Measurements from ENCODE around the gene ARID5B.

ARID5B gene

GRCh38 chr10:62056219-62056618, 154.7 kb downstream of the ARID5B start:
- DNase-seq, result no peak

DNA sequence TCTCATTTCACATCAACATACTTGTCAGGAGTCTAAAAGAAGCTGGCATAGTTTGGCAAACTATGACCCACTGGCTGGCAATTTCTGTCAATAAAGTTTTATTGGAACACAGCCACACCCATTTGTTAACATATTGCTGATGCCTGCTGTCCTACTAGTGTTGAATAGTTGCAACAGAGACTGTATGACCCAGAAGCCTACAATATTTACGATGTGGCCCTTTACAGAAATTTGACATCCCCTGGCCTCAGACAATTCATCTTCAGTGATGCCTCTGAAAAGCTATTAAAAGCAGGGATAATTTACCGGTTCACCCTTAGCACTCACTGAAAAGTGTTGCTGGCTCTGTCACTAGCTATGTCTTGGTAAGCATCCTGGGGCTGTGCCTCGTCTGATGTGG, 155.2 kb downstream of the ARID5B start:
- DNase-seq, result no peak

DNA sequence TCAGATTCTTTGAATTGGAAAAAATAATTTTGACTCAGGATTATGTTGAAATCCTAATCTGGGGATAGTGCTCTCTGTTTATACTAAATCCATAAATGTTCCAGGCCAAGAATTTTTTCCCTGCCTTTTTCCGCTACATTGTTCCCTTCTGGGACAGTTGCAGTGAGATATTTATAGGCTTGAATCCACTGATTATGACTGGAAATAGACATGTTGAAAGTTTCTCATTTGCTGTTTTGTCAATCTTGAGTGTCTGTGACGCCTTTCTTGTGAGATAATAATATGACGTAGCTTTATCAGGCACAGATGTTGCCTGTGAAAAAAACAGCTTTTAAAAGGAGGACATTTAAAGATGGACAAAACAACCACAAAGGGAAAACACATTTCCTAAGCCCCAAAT, 155.9 kb downstream of the ARID5B start:
- DNase-seq, result no peak

GRCh38 chr10:62057850-62058249, 156.4 kb downstream of the ARID5B start:
- DNase-seq, result no peak

GRCh38 chr10:62058476-62058875, 157.0 kb downstream of the ARID5B start:
- no peak for DNase-seq

DNA sequence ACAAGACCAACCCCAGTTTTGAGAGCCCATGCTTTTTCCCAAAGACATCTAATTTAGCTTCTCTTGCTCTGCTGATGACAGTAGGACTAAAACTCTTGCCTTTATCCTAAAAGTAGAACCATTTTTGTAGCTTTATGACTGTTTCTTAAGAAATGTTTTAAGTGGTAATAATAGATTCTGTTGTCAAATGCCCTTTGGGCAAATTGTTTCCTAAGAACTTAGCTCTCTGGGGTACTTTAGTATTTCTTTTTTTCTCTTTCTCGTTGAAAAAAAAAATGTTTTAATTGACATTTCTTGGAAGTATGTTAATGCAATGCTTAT, 157.4 kb downstream of the ARID5B start:
- no peak for DNase-seq

DNA sequence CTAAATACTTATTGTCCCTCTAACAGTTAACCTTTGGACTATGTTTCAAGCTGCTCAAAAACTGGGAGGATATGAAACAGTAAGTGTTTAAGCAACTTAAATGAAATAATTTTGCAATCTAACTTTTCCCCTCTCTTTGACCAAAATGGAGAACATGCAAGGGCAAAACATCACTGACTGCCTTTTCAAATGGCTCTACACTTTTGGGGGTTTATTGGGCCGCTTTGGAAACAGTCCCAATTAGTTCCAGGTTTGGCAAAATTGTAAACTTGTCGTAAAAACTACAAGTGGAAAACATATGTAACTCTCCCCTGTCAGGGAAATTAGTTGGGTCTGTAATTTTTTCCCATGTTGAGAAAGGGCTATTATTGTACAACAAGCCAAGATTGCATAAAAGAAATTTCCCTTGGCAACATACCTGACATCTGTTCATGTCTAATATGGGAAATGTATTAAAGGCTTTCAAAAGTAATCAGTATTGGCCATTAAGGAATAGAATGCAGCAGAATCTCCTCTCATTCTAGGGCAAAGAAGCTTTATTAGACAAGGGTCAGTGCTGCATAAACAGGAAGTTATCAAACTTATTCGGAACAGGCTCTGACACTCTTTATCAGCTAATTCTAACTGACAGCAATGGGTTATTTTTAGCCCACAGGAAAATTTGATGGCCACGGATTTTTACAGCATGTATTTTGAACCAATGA, 157.9 kb downstream of the ARID5B start:
- no peak for DNase-seq

DNA sequence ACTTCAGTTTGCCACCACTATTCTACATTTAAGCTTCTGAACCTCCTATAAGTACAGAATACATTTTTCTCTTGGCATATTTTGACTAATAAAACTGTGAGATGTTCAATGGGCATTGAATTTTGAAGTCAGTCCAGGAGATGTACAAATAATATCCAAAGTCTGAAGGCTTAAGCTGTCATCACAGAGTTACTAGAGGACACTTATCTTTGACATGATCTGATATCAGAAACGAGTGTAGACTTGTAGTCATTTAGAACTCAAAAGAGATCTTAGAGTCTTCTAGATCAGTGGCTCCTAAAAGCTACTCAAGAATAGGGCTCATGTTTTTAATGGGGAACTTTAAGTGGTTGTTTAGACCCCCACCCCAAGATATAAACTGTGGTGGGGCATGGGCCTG, 160.5 kb downstream of the ARID5B start:
- no peak for DNase-seq

DNA sequence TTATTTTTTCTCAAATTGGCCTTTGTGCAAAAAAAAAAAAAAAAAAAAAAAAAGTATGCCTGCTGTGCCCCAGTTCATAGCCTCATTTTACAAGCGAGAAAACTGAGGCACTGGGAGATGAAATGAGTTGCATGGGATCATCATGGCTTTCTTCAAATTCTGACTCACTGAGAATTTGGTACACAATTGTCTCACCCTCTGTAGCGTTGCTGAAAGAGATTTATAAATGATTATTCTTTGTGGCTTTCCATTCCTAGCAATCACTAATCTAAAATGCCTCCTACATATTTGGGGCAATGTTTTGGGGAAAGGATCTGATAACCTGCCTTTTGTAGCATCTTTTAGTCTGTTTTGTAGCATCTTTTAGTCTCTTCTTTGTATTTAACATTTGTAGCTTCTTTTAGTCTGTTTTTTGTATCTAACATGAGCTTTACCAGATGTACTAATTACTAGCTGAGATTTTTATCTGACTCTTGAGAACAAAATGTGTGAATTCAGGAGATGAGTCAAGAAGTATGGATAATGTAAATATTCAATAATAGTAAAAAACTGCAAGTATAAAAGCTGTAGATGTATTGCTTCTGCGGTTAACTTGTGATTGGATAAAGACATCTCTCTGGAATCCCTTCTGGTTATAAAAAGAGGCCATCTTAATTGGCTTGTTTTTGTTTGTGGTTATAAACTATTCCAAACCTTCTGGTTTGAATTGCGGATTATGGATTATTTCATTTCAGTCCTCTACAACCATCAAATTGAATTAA, 161.4 kb downstream of the ARID5B start:
- no peak for DNase-seq

DNA sequence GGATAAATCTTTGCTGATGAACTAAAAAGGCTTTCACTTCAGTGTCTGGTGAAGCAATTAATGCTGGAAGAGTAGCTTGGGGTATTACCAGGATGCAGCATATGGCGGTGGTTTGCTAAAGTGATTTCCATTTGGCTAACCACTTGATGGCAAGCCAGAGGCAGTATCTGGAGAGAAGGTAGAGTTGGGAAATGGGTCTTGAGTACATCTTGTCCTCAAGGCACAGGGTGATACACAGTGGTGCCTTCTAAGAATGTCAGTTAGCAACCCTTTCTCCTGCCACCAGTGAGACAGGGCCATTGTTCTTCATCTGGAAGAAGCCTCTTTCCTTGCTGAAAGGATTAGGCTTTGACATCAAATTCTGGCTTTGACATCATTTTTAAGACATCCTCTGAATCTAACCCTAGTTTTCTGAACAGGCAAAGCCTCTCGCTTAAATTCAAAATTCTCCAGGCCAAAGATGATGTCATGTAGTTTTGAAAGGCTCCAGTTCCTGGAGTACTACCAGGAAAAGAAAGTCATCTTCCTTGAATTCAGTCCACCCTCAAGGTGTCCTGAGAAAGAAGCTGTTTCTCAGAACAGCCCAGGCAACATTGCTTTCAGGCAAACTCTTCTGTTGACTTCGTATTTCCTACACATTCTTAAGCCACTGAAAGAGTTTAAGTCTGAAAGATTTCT, 162.4 kb downstream of the ARID5B start:
- DNase-seq, result no peak

DNA sequence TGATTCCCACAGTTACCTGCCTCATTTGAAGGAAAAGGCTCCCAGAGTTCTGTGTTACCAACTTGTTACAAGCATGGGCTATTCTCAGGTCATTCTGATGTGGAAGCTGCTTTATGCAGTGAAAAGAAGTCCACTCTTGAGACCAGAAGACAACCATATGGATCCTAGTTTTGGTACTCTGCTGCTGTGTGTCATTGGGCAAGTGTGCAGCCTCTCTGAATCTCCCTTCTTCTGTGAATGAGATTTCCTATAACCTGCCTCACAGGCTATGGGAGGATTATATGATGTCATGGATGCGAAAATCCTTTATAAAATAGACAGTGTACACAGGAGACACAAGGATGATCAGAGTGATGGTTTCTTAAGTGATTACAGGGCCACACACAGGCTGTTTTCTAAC, 166.1 kb downstream of the ARID5B start:
- DNase-seq, result no peak

DNA sequence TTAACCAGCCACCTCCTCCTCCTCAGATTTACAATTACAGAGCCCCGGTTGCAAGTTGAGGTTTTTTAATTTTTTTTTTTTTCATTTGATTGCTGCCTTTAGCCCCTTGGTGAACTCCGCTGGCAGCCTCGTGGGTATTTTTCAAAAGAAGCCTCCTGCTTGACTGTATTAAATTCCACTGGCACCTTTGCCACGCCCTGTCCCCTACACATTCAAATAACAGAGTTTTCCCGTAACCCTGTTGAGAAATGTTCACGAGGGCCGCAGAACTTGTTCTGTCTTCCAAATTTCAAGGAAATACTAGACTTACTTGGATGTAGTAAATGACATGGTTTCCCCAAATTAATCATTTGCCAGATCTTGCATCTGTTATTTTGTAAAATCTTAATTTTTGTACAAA, 167.0 kb downstream of the ARID5B start:
- no peak for DNase-seq

DNA sequence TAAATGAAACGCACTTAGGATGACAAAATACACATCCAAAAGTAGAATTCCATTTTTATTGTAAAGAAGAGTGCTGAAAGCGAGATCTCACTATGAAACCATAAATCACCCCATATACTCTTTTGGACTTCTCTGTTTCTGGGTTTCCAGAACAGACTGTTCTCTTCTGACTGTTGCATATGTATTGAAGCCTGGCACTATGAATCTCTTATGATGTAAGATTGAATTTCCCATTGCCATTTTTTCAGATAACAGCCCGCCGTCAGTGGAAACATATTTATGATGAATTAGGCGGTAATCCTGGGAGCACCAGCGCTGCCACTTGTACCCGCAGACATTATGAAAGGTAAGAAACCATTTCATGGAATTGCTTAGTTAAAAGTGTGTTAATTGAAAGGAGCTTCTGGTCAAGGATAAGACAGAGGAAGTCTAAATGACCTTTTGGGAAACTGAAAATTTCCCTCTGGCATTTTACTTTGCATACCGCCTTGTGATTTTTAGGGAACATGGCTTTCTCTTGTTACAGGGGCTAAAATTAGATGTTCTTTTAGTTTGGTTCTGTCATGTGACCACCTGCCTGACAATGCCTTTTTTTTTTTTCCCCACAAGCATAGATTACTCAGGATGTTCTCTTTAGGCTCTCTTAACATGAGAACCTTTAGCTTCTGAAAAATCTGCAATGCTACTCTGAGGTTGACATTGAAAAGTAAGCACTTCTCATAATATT, 168.1 kb downstream of the ARID5B start:
- DNase-seq, result no peak

- no peak for DNase-seq
Measured at GRCh38 chr10:62071846-62072281, 170.4 kb downstream of the ARID5B start.

- DNase-seq, result no peak
Measured at GRCh38 chr10:62072901-62073300, 171.4 kb downstream of the ARID5B start.

DNA sequence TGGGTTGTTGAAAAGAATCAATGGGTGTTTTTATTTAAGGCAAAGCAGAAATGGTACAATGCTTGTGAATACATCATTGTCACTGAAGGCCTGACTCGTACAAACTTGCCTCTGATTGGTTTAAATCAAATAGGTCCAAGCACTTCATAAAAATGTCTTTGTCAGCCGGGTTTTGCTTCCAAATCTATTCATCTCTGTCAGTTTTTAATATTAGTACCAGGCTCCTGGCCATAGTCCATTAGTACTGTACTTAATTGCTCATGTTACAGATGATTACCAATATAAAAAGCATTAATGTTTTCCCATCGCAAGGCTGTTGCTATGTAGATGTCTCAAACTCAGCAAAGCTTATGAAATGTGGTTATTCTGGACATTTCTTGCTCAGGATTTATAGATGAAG, 171.9 kb downstream of the ARID5B start:
- no peak for DNase-seq

GRCh38 chr10:62075414-62075813, 173.9 kb downstream of the ARID5B start:
- DNase-seq, result peak; percentile 16

DNA sequence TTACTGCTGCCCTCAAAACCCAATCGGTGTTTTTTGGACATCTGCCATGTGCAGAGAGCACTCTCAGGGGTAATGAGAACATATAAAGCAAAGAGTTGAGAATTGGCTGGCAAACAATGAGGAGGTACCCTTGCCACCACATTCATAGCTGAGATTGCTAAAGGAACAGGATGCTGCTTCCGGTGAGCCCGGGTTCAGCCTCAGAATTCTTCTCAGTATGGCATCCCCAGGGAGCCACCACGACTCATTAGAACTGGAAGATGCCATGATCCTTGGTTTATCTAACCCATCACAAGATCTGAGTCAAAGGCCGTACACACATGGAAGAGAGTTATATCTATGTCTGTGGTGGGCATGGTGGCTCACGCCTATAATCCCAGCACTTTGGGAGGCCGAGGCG, 174.4 kb downstream of the ARID5B start:
- peak; percentile 69 for DNase-seq

- DNase-seq, result no peak
Measured at GRCh38 chr10:62076891-62077290, 175.4 kb downstream of the ARID5B start.

- no peak for DNase-seq
Measured at GRCh38 chr10:62077330-62078015, 176.0 kb downstream of the ARID5B start.

DNA sequence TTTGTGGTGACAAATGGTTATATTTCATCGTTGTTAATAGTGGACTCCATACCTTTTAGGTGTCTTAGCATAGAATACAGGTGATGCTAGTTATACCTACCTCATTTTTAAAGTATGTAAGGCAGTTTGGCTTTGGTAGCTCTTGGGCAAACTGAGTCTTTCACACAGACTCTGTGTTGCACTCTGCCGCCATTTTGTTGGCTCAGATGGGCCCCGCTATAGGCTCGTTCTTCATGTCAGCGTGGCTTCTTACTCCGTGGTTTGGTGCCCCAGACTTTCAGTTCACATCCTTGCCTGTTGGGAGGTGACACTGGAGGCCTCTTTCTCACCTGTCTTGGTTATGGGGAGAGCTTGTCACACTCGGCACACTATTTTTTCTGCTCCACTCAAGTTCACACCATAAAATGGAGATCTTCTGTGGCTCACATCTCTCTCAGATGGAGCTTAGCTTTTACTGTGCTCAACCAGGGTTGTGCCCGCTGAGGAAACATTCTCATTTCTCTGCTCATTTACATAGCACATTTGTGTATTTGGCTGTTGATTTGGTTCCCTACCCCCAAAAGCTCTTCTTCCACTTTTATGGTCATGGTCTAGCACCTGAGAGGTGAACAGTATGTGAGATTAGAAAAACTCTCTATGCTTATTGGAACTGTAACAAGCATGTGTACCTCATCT, 178.5 kb downstream of the ARID5B start:
- no peak for DNase-seq

DNA sequence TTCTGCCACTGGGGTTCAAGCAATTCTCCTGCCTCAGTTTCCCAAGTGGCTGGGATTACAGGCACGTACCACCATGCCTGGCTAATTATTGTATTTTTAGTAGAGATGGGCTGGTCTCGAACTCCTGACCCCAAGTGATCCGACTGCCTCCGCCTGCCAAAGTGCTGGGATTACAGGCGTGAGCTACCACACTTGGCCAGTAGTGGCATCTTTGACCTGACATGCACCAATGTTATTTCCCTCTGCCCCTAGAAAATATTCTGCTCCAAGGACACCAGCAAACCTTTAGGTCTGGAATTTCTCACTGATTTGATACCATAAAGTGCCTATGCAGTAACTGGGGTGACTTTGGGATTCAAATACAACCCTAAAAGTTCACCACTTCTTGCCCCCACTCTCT, 179.4 kb downstream of the ARID5B start:
- DNase-seq, result no peak
